ENCODE data around the gene PEBP1.
A peak's percentile ranks its signal among the peaks of the same experiment; 100 is the strongest.
"Not testable (repeated sequence)": the region's sequence is repeated elsewhere in the genome, so short reads cannot be mapped to it uniquely, and the experiment has no call there.

The PEBP1 gene

DNA sequence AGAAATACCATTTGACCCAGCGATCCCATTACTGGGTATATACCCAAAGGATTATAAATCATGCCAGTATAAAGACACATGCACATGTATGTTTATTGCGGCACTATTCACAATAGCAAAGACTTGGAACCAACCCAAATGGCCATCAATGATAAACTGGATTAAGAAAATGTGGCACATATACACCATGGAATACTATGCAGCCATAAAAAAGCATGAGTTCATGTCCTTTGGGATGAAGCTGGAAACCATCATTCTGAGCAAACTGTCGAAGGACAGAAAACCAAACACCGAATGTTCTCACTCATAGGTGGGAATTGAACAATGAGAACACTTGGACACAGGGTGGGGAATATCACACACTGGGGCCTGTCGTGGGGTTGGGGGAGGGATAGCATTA, 6.5 kb upstream of the PEBP1 start:
- not testable (repeated sequence) for DNase-seq

DNA sequence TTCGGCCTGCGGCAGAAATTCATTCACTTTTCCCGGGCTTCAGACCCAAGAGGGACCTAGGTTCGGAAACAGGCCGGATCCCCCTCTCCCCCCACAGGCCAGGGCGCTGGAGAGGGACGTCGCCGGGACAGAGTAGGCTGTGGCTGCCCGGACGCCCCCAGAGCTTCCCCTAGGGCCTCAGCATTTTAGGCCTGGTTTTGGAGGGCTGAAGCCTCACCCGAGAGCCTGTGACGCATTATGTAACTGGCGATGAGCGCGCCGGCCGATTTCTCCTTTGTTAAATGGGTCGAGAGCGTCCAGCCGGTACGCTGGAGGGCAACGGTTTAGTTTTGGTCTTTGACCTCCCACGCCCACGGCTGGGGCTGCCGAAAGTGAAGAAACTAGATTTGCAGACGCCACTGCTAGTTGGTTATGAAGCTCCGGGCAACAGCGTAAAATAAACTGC, 657 bp downstream of the PEBP1 start:
- DNase-seq = peak in 43 of 58 donors; percentile 7 to 66 (median 33)

DNA sequence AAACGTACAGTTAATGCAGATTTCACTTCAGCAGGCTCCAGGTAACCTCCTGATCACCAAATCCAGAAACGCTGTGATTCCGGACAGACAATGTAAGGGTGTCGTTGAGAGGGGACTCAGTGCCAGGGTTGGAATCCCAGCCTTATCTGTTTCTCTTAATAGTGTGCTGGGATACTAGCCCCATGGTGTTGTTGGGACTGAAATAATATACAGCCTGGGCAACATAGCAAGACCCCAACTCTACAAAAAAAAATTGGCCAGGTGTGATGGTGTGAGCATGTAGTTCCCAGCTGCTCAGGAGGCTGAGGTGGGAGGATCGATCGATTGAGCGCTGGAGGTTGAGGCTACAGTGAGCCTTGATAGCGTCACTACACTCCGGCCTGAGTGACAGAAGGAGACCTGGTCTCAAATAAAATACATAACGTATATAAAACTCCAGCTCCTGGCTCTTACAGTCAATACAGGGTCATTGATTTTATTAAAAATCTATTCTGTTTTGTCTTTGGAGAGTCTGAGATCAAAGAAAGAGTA, 1.3 kb downstream of the PEBP1 start:
- DNase-seq = peak in 1 of 58 donors; percentile 23

DNA sequence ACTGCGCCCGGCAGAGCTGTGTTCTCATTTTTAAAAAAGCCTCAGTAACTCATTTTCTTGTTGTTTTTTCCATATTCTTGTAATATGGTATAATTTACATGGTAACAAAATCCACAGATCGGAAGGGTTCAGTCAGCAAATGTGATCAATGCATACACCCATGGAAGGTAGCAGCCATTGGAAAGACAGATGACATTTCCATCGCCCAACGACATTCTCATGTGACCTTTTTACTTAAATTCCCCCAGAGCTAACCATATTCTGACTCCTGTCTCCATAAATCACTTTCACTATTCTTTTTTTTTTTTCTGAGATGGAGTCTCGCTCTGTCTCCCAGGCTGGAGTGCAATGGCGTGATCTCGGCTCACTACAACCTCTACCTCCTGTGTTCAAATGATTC, 4.9 kb downstream of the PEBP1 start:
- no peak for DNase-seq

DNA sequence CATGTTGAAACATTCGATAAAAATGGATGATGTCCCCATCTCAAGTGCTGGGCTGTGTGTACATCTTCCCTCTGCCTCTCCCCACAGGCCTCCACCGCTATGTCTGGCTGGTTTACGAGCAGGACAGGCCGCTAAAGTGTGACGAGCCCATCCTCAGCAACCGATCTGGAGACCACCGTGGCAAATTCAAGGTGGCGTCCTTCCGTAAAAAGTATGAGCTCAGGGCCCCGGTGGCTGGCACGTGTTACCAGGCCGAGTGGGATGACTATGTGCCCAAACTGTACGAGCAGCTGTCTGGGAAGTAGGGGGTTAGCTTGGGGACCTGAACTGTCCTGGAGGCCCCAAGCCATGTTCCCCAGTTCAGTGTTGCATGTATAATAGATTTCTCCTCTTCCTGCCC, 8.6 kb downstream of the PEBP1 start:
- DNase-seq = no peak

DNA sequence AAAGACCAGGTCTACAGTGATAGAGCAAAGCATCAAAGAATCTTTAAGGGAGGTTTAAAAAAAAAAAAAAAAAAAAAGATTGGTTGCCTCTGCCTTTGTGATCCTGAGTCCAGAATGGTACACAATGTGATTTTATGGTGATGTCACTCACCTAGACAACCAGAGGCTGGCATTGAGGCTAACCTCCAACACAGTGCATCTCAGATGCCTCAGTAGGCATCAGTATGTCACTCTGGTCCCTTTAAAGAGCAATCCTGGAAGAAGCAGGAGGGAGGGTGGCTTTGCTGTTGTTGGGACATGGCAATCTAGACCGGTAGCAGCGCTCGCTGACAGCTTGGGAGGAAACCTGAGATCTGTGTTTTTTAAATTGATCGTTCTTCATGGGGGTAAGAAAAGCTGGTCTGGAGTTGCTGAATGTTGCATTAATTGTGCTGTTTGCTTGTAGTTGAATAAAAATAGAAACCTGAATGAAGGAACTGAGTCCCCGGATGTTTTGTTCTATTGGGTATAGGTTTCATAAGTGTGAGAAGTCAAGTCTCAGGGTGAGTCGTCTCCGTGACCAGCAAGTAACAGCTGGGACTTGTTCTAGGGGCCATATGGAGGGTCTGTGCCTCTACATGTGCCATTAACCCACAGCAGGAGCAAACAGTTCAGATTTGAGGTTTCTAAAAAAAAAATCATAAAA, 9.3 kb downstream of the PEBP1 start:
- DNase-seq = no peak

DNA sequence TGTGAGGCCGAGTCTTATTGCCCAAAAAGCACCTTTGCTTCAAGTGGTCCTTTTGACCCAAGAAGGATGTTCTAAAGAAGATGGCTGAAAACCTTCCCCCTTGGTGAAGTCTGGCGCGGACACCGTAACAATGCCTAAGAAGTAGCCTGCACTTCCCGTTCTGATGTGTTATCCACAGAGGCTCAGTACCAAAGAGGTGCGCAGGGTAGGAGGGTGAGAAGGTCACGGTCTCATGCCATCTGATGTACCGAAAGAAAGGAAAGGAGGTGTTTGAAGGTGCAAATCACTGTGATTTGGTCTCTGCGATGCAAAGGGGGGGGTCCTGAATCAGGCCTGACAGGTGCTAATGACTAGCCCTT, 9.9 kb downstream of the PEBP1 start:
- DNase-seq = no peak

DNA sequence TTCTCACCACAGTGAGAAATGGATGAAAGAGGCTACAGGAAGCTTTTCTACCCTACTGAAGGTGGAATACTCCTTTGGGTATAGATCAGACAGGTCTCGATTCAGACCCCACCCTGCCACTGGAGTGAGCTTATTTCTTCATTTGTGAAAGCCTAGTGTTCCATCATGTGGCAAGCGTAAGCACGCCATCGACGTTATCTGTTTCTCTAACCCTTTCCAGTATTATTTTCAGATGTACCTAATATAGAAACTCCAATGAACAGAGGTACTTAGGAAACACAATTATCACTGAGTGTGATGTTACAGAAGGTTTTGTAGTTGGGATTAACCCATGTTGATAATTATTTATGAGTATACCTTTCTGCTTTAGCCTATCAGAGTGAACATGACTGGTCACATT, 12.4 kb downstream of the PEBP1 start:
- no peak for DNase-seq

DNA sequence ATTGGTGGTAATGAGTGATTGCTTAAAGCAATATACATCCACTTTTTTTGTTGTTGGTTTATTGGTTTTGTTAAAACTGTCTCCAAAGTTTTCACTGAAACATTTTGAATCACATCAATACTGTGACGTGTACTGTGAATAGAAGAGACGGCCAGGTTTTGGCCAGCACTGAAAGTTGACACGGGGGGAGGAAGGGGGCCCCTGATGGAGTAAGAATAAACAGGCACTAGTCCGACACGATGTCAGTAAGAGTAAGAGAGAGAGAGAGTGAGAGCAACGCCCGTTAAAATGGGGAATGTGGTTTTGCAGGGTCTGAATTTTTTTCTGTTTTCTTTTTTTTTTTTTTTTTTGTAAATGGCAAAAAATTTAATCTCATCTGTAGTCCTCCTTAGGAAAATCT, 14.7 kb downstream of the PEBP1 start:
- peak in 5 of 58 donors; percentile 4 to 31 (median 7) for DNase-seq

DNA sequence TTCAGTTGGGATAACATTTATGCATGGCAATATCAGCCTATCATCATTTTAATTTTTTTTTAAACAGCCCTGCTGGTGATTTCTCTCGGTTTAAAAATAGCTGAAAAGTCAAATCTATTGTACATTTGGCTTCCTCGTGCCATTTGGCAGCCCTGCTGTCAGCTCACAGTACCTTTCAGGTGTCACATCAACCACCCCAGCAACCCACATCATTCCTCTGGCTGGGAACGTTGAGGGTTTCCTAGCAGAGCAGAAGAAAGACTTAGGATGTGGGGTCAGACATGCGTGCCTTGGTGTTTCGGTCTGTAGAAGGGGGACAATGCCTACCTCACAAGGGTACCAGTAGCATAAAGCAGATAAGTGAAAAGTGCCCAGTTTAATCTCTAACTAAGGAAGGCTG, 15.8 kb downstream of the PEBP1 start:
- peak in 1 of 58 donors; percentile 12 for DNase-seq

DNA sequence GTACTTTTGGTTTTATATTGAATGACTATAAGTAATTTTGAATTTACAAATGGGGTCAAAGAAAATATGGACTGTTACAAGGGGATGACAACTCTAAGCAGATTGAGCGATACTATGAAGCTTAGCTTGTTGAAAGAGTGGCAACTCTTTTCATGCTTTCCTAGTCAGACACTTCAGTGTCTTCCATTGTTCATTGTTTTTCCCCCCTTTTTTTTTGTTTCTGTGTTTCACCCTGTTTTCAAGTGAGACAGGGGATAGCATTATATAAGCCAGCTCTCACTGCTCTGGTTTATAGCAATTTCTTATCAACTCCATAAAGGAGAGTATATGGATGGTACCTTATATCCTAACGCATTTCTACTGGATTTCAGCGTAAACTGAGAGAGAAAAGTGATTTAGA, 24.6 kb downstream of the PEBP1 start:
- peak in 1 of 58 donors; percentile 51 for DNase-seq

DNA sequence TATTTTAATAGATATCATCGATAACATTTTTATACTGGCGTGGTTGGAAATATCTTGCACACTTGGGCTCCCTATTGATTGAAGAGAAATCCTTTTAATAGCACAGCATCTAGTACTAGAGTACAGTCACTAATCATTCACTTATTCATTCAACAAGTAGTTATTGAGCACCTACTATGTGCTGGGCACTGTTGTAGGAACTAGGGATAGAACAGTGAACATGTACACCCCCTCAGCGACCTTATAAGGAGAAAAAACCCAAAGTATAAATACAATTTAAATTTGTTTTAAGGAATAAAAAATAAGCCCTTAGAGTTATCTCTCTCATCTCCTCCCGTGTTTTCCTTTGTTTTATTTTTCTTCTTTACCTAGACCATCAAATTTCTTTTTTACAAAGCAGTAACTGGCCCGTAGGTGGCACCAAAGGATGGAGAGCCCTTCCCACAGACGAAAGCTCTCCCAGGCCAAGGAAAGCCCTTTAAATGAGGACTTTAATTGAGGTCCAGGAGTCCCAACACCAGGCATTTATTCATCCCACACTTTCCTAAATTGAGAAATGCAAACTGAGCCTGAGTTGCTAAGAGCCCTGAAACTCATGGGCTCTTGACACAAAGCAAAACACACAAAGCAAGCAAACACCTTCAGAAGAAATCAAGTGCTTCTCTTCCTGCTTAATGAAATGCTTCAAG, 29.0 kb downstream of the PEBP1 start:
- peak in 8 of 58 donors; percentile 3 to 26 (median 14) for DNase-seq

DNA sequence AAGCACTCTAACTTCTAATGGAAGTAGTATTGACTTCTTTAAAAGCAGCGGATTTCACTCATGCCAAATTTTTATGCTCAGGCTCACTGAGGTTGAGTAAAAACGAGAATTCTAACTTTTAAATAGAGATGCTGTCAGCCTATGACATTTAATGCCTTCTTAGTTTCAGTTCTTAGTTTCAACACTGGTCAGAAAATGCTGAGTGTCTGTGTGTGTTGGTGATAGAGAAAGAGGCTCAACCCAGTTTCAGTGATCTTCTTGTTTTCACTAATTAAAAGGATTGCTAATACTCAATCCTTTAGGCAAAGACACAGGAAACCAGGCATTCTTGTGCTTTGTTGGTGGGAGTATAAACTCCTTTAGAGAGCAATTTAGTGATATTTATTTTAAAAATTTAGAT, 31.0 kb downstream of the PEBP1 start:
- DNase-seq = no peak

DNA sequence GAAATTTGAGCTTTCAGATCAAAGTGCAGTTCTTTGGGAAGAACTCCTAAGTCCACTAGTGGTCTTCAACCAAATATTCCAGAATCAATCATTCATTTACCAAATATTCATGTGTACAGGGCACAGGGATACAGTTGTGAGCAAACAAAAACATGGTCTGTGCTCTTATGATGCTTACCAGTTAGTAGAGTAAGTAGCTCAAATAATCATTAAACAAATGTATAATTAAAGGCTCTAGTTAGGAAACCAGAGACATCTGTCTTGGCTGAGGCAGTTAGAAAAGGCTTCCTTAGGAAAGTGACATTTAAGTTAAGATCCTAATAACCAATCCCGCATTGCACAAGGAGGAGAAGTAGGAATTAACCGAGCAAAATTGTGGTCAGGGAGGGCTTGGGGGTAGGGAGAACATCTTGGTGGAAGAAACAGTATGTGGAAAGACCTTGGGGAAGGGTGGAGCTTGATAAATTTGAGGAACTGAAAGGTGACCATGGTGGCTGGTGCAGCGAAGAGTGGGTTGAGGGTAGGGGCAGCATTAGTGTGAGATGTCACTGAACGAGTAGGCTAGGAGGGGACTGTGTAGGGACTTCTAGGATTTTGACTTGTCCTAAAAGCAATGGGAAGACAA, 40.0 kb downstream of the PEBP1 start:
- no peak for DNase-seq

DNA sequence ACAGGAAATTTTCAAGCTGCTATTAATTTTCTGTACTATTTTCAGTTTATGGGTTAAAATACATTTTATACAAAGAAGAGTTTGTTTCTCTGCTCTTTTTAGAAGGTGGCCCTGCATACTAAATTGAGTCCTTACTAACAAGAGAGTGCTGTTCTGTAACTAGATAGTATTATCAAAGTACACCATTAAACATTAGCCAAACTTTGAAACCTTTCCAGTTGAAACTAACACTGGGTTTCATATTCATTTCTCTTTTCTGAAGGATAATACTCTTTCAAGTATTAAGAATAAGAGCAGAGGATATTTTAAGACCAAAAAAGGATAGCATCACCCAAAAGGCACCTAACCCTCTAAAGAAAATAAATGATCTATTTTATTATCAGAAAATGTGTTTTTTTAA, 47.2 kb downstream of the PEBP1 start:
- no peak for DNase-seq

DNA sequence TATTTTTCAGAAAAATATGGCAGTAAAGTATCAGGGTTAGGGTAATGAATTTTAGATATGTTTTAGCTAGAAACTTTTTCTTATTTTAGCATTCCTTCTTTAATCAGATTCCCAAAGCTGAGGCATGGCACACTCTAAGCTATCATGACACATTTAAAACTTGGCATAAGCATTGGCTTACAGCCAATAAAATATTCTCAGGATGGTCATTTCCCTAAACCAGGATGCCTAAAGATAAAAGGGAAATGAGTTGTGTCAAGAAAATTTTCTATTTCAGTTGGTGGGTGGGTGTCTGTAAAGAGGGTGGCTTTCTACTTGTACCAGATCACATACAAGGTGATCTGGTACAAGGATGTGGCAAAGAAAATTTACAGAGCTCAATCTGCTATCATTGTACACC, 47.8 kb downstream of the PEBP1 start:
- DNase-seq = no peak

DNA sequence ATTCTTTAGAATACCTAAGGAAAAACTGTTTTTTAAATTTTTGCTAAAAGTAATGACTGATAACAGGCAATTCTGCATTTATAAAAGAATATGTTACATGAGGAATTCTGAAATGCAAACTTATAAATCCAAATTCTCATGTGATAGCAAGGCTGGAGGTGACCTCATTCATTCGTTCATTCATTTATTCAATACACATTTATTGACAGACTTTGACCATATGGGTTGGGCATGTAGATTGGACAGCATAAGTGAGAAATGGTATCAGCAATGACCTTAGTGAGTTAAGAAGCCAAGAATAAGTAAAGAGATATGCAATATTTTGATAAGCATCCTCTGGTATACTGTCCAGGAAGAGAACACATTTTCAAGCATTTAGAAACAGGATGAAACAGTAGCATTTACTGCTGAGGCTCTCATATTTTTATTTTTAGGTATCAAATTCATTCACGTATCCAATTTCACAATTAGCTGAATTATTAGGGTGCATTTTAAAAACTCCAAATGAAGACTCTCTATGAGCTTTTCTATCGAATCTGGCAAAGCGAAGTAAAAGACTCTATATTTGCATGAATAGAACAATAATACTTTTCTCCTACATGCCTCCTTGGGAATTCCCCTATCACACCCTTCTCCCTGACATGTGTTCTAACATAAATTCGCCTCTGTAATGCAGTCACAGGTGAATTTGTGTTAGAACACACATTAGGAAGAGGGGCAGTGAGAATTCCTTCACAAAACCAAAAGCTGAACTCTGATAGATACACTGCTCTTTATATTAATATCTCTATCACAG, 49.9 kb downstream of the PEBP1 start:
- DNase-seq = no peak

DNA sequence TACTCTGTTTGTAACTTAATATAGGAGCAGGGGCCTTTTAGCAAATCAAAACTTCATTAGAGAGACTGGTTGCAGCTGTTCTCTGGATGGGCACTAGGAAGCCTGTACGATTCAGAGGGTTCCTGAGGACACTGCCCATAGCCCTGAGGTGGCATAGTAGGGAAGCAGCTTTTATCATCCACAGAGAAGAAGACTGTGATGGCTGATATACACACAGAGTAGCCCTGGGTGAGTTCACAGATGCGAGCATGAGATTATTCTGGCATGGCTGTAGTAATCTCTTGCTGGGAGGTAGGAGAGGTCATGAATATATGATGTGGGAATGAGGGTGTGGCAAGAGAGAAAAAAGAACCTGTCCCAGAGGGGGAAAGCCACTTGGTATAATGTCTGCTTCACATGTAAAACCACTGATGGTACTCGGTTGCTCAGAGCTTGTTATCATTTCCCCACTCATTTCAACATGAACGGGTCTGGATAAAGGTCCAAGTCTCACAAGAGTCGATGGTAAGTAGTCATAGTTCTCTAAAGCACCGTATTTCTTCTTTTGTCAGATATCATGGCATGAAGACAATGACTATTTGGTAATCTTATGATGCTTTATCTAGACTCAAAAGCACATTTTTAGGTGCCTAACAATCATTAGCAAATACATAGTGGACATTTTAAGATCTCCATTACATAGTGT, 52.0 kb downstream of the PEBP1 start:
- DNase-seq = peak in 5 of 58 donors; percentile 1 to 11 (median 2)

DNA sequence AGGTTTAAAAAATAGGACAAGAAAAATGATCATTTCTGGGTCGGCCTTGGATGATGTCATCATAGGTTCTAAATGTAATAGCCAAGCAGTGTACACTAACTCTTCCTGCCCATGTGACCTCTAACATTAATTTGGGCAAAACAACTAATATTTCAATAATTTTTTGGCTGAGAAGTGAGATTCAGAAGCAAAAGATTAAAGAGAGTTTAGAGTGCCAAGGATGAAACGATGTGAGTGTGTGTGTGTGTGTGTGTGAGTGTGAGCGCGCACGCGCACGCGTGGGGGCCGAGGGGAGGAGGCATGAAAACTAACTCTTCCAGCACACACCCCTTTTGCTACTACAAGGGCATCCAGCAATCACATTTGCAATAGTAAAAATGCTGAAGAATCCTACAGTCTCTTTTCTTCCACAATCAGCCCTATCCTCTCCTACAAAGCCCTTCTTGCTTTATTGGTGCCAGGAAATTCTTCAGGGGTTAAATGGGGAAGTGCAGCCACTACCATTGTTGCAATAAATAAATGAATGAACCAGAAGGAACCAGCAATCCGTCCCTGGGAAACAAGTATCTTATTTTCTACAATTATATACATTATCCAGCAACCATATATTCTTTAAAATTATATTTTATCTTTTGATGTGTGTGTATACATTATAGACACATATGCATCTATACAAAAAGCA, 52.9 kb downstream of the PEBP1 start:
- peak in 51 of 58 donors; percentile 7 to 70 (median 40) for DNase-seq

DNA sequence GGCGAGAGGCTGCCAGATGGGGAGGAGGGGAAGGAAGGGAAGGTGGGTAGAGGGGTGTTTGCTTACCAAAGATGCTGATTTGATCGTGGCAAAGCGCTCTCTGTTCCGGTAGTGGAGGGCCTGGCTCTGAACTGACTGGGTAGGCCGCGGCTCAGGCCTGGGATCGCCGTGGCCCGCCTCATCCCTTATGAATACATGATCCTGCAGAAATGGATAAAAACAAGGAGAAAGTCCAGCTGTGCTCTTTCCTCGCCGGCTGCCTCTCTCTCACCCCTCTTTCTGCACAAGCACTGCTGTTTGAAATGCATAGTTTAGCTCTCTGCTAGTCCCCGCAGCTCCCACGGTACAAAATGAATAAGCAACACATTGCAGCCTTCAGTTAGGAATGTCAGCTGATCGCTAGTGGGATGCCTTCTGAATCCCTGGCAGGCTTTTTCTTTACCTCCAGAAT, 53.8 kb downstream of the PEBP1 start:
- peak in 56 of 58 donors; percentile 17 to 82 (median 50) for DNase-seq
